Mesendoderm (in vitro differentiated cells): ENCODE results near the gene CD63.

Experiments
- DNase-seq: peaks from one replicate; pipeline ENCODE4 v3.0.0; 2013
- H2AK5ac ChIP-seq: 2 replicates; pipeline ENCODE4 v1.6.1; 2013; ENCODE audit warnings: low read length, inconsistent platforms
- H2BK120ac ChIP-seq: 2 replicates; pipeline ENCODE4 v1.6.1; 2013; ENCODE audit warnings: low read depth, mild to moderate bottlenecking, low read length, moderate library complexity, mixed read lengths
- H2BK15ac ChIP-seq: replicated peaks from 2 replicates; pipeline ENCODE4 v1.6.1; 2013; ENCODE audit warnings: low read depth, mild to moderate bottlenecking, moderate library complexity
- H2BK5ac ChIP-seq: 2 replicates; pipeline ENCODE4 v1.6.1; 2013; ENCODE audit warnings: low read length, inconsistent platforms
- H3K18ac ChIP-seq: 2 replicates; pipeline ENCODE4 v1.6.1; 2013; ENCODE audit warnings: mild to moderate bottlenecking, low read length, mixed read lengths
- H3K23ac ChIP-seq: one replicate; pipeline ENCODE4 v1.6.1; 2013; ENCODE audit warnings: low read length
- H3K27ac ChIP-seq: 2 replicates; pipeline ENCODE4 v1.5.1; 2013; ENCODE audit warnings: low read depth, mild to moderate bottlenecking, inconsistent platforms, low read length, moderate library complexity
- H3K27me3 ChIP-seq: 2 replicates; pipeline ENCODE4 v1.6.1; 2013; ENCODE audit warnings: low read length, control low read depth, mild to moderate bottlenecking, inconsistent platforms; ENCODE audit not compliant: insufficient read depth, poor library complexity
- H3K36me3 ChIP-seq: 2 replicates; pipeline ENCODE4 v1.6.1; 2013; ENCODE audit warnings: low read length, inconsistent platforms; ENCODE audit not compliant: control insufficient read depth, insufficient read depth
- H3K4ac ChIP-seq: one replicate; pipeline ENCODE4 v1.6.1; 2013; ENCODE audit warnings: low read depth, mild to moderate bottlenecking, low read length, moderate library complexity
- H3K4me1 ChIP-seq: 2 replicates; pipeline ENCODE4 v1.6.1; 2013; ENCODE audit warnings: low read depth, low read length, inconsistent platforms; ENCODE audit not compliant: control insufficient read depth
- H3K4me2 ChIP-seq: 2 replicates; pipeline ENCODE4 v1.6.1; 2013; ENCODE audit warnings: low read length
- H3K4me3 ChIP-seq: 2 replicates; pipeline ENCODE4 v1.5.1; 2013; ENCODE audit warnings: mild to moderate bottlenecking, low read length
- H3K56ac ChIP-seq: one replicate; pipeline ENCODE4 v1.6.1; 2013; ENCODE audit warnings: low read length
- H3K79me1 ChIP-seq: 2 replicates; pipeline ENCODE4 v1.6.1; 2013; ENCODE audit warnings: low read length, inconsistent platforms
- H3K79me2 ChIP-seq: 2 replicates; pipeline ENCODE4 v1.6.1; 2013; ENCODE audit warnings: mild to moderate bottlenecking, low read length; ENCODE audit not compliant: control insufficient read depth, insufficient read depth
- H3K9ac ChIP-seq: 2 replicates; pipeline ENCODE4 v1.6.1; 2013; ENCODE audit warnings: low read length, inconsistent platforms
- H4K5ac ChIP-seq: one replicate; pipeline ENCODE4 v1.6.1; 2013; ENCODE audit warnings: low read length
- H4K8ac ChIP-seq: one replicate; pipeline ENCODE4 v1.6.1; 2013; ENCODE audit warnings: low read depth, mild to moderate bottlenecking, control low read depth, low read length, moderate library complexity
- WGBS: extraction: QIAGEN DNeasy Blood & Tissue Kit; methylation state at CpG from one replicate; pipeline ENCODE4 v1.1.7; 2013; ENCODE audit warnings: low lambda C conversion rate, missing lambda C conversion rate; ENCODE audit not compliant: insufficient coverage; ENCODE audit errors: extremely low coverage; 5-methylcytosine and 5-hydroxymethylcytosine counted together

CD63 gene

DNA sequence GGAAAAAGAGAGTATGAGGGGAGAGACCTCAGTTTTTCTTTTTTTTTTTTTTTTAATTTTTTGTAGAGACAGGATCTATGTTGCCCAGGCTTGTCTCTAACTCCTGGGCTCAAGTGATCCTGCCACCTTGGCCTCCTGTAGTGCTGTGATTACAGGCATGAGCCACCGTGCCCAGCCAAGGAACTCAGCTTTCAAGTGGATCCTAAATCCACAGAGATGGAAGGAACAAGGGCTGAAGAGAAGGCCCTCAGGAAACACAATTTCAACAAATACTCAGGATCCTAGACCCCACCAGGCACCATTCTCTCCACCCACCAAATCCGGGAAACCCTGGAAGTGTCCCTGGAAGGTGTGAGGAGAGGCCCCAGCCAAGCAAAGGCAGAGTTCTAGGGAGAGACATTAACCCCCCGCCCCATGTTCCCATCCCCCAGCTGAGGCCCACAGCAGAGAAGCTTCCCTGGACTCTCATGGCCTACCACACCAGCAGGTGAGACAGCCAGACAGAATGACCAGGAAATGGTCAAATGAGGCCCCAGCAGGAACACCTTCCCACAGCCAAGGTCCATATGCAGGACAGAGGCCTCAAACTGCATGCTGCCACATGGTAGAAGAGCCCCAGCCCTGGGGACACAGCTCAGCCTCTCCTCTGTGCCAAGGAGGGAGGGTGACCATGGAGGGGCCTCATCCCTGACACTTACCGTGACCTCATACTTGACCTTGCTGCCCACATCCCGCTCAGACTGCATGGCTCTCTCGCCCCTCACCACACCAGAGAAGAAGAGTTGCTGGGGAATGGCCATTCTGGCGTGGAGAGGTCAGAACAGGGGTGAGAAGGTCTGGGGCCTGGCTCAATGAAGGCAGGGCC, 35.3 kb downstream of the CD63 start:
- no peak overlapping the region for H2BK120ac ChIP-seq
- WGBS = no CpG with 5 or more reads among the region's 7 CpGs
- H3K4ac ChIP-seq = no peak overlapping the region

DNA sequence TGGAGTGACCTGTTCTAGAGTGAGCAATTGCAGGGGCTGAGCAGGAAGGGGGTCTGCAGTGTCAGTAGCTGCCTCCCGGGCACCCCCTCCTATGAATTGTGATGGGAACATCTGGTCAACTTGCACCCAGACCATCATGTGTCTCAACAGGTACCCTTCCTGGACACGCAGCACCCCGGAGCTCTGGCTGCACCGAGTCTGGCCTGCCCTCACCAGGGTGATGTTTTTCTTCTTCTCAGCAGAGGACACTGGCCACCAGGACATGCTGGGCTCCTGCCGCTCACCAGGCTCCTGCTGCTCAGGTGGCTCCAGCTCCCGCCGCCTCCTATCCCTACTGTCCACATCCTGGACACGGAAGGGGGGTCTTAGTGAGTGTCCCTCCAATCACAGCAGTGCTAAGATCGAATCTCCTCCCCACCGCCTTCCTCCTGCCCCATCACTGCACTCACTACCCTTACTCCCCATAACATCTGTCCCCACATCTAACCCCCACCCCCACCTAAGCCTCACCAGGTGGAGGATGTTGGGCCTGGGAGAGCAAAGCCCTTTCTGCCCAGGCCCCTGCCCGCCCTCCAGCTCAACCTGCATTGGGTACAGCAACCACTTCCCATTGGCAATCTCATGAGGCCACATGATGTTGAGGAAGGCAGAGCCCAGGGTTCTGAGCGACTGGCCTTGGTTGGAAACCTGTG, 36.0 kb downstream of the CD63 start:
- no peak overlapping the region for H2BK120ac ChIP-seq
- no peaks in the 10 kb centered on the region for H3K36me3 ChIP-seq
- H3K79me2 ChIP-seq = no peaks in the 10 kb centered on the region
- no peak overlapping the region for H2BK5ac ChIP-seq
- WGBS = no CpG with 5 or more reads among the region's 12 CpGs
- H3K9ac ChIP-seq = no peak overlapping the region
- no peak overlapping the region for H3K18ac ChIP-seq
- H3K27ac ChIP-seq = no peak overlapping the region
- no peak for DNase-seq
- H4K8ac ChIP-seq = no peak overlapping the region
- no peak overlapping the region for H2BK15ac ChIP-seq
- no peak overlapping the region for H4K5ac ChIP-seq
- no peaks in the 10 kb centered on the region for H3K27me3 ChIP-seq
- no peak overlapping the region for H2AK5ac ChIP-seq
- H3K4me1 ChIP-seq = no peaks in the 10 kb centered on the region
- H3K4ac ChIP-seq = no peak overlapping the region
- H3K79me1 ChIP-seq = no peaks in the 10 kb centered on the region
- H3K4me3 ChIP-seq = no peak overlapping the region
- H3K23ac ChIP-seq = no peak overlapping the region
- H3K4me2 ChIP-seq = no peak overlapping the region
- H3K56ac ChIP-seq = no peak overlapping the region

More for the DNA sequence above, 35.3 kb downstream of the CD63 start:
- Histone ChIP-seq H3K56ac (no peak overlapping the region), H3K4me2 (no peak overlapping the region), H3K36me3 (no peaks in the 10 kb centered on the region), H3K18ac (no peak overlapping the region), H3K4me3 (no peak overlapping the region), H4K5ac (no peak overlapping the region), H3K4me1 (no peaks in the 10 kb centered on the region), H3K27me3 (no peaks in the 10 kb centered on the region), H3K23ac (no peak overlapping the region), H3K9ac (no peak overlapping the region), H4K8ac (no peak overlapping the region), H3K27ac (no peak overlapping the region), H2BK15ac (no peak overlapping the region), H3K79me1 (no peaks in the 10 kb centered on the region), H2AK5ac (no peak overlapping the region), H3K79me2 (no peaks in the 10 kb centered on the region), H2BK5ac (no peak overlapping the region)
- no peak for DNase-seq

DNA sequence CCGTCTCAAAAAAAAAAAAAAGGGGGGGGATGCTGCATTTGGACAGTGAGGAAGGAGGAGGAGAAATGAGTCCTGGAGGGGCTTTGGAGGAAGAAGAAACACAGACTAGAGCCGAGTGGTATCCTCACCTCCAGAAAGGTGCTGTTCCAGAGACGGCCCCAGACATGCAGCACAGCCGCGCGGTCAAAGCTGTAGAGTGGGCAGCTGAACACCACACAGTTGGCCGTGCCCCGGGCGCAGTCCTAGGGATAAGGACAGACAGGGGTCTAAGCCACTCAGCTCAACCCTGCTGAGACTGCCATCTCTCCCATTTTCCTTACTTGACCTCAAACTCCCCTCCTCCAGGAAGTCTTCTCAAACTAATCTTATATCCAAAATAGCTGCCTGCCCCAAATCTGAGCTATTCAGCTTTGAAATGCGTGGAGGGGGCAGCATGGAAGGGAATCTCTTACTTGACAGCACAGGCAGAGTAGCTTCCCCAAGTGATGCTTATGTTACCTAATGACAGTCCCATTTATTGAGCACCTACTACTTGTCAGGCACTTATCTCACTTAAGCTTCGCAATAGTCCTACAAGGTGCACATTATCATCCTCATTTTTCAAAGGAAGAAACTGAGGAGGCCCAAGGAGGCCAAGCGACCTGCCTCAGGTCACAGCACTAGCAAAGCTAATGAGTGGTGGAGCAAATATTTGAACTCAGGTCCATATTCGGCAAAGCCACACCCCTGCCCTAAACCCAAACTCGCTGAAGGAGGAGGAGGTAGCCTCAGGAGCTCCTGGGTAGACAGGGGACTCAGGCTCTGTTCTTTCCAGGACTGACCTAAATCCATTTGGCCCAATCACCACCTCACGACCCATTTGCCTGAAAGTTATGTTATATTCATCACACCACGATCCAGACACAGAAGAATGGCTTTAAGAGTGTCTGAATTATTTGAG, 39.8 kb downstream of the CD63 start:
- no peak overlapping the region for H4K5ac ChIP-seq
- no peaks in the 10 kb centered on the region for H3K27me3 ChIP-seq
- WGBS = no CpG with 5 or more reads among the region's 16 CpGs
- H2BK120ac ChIP-seq = no peak overlapping the region
- no peak overlapping the region for H2BK5ac ChIP-seq
- no peak overlapping the region for H3K9ac ChIP-seq
- no peaks in the 10 kb centered on the region for H3K79me2 ChIP-seq
- H3K4ac ChIP-seq = no peak overlapping the region
- no peak overlapping the region for H3K18ac ChIP-seq
- H2AK5ac ChIP-seq = no peak overlapping the region
- no peak overlapping the region for H3K56ac ChIP-seq
- no peak overlapping the region for H4K8ac ChIP-seq
- no peak overlapping the region for H2BK15ac ChIP-seq
- DNase-seq = no peak
- no peaks in the 10 kb centered on the region for H3K79me1 ChIP-seq
- H3K27ac ChIP-seq = no peak overlapping the region
- no peak overlapping the region for H3K4me2 ChIP-seq
- no peak overlapping the region for H3K4me3 ChIP-seq
- H3K23ac ChIP-seq = no peak overlapping the region
- H3K36me3 ChIP-seq = no peaks in the 10 kb centered on the region
- no peaks in the 10 kb centered on the region for H3K4me1 ChIP-seq

- Histone ChIP-seq H3K56ac (no peak overlapping the region), H3K4ac (no peak overlapping the region), H4K8ac (no peak overlapping the region), H2AK5ac (no peak overlapping the region), H2BK5ac (no peak overlapping the region), H2BK15ac (no peak overlapping the region), H3K79me2 (no peaks in the 10 kb centered on the region), H3K4me3 (no peak overlapping the region), H3K23ac (no peak overlapping the region), H3K27me3 (no peaks in the 10 kb centered on the region), H3K9ac (no peak overlapping the region), H3K4me2 (no peak overlapping the region), H3K79me1 (no peaks in the 10 kb centered on the region), H4K5ac (no peak overlapping the region), H3K27ac (no peak overlapping the region), H3K4me1 (no peaks in the 10 kb centered on the region), H3K36me3 (no peaks in the 10 kb centered on the region), H3K18ac (no peak overlapping the region), H2BK120ac (no peak overlapping the region)
- DNase-seq = no peak
Observed at GRCh38 chr12:55687746-55688145, 41.1 kb downstream of the CD63 start.

- Histone ChIP-seq H3K36me3 (no peaks in the 10 kb centered on the region), H3K27me3 (no peaks in the 10 kb centered on the region), H3K79me2 (no peaks in the 10 kb centered on the region), H2BK120ac (no peak overlapping the region), H2BK15ac (no peak overlapping the region), H2BK5ac (no peak overlapping the region), H4K5ac (no peak overlapping the region), H3K4me2 (no peak overlapping the region), H4K8ac (no peak overlapping the region), H3K9ac (no peak overlapping the region), H3K79me1 (no peaks in the 10 kb centered on the region), H3K4me1 (no peaks in the 10 kb centered on the region), H3K4ac (no peak overlapping the region), H3K27ac (no peak overlapping the region), H3K4me3 (no peak overlapping the region), H3K56ac (no peak overlapping the region), H2AK5ac (no peak overlapping the region), H3K23ac (no peak overlapping the region), H3K18ac (no peak overlapping the region)
- no CpG with 5 or more reads among the region's 9 CpGs for whole genome bisulfite sequencing
- no peak for DNase-seq
Observed at GRCh38 chr12:55686366-55687010, 42.3 kb downstream of the CD63 start.
